ENCODE measurements around the gene MAB21L2.
"Not testable (repeated sequence)": the region's sequence is repeated elsewhere in the genome, so short reads cannot be mapped to it uniquely, and the experiment has no call there.

Gene MAB21L2

GRCh38 chr4:150582146-150582872 is at the start of gene MAB21L2:
TSS of gene MAB21L2 (plus strand) at chr4:150582151. CDS start at chr4:150583030, 879 bp downstream.
- in situ Hi-C loops (cut with HindIII; ENCODE audit: low pct_unique_long_range_greater_than_20kb, low sequenced_read_pairs) = no loop called here
- no peak for DNase-seq (ENCODE audit: low read depth in 1 of 2, low spot score in 1 of 2)
- TF ChIP-seq JUND (IDR thresholded peaks at IDR 0.05; ENCODE audit: low read depth) = no peak

DNA sequence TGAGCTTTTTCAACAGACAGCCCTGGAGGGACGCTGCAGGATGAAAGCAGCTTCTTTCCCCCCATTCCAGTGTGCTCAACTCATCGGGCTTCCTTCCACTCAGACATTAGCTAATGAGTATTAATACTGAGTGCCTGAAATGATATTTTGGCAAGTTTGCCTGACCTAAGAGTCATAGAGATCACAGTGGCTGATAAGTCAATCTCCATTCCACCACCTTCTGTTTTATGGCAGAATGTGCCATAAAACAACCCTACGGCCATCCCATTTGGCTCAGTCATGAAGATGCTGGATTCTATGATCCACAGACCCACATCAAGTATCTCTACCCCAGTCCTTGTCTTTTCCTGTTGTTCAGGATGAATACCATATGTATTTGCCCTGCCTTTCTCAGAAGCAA is 48.3 kb upstream of the MAB21L2 start:
- in situ Hi-C loops (cut with HindIII; ENCODE audit: low pct_unique_long_range_greater_than_20kb, low sequenced_read_pairs) = no loop called here

GRCh38 chr4:150534818-150535217 is 47.1 kb upstream of the MAB21L2 start:
- no peak for TF ChIP-seq JUND (IDR thresholded peaks at IDR 0.05; ENCODE audit: low read depth)
- in situ Hi-C loops (cut with HindIII; ENCODE audit: low pct_unique_long_range_greater_than_20kb, low sequenced_read_pairs) = no loop called here
- no peak for DNase-seq (ENCODE audit: low read depth in 1 of 2, low spot score in 1 of 2)

More for the DNA sequence above, 48.3 kb upstream of the MAB21L2 start:
- no peak for TF ChIP-seq JUND (IDR thresholded peaks at IDR 0.05; ENCODE audit: low read depth)
- no peak for DNase-seq (ENCODE audit: low read depth in 1 of 2, low spot score in 1 of 2)

DNA sequence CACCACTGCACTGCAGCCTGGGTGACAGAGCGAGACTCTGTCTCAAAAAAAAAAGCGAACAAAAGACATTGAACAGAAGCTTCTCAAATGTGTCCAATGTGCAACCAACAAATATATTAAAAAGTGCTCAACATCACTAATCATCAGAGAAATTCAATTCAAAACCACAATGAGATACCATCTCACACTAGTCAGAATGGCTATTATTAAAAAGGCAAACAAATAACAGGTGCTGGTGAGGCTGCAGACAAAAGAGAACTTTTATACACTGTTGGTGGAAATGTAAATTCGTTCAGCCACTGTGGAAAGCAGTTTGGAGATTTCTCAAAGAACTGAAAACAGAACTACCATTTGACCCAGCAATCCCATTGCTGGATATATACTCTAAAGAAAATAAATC is 44.0 kb upstream of the MAB21L2 start:
- in situ Hi-C loops (cut with HindIII; ENCODE audit: low pct_unique_long_range_greater_than_20kb, low sequenced_read_pairs); DNase-seq (ENCODE audit: low read depth in 1 of 2, low spot score in 1 of 2): not testable (repeated sequence)

DNA sequence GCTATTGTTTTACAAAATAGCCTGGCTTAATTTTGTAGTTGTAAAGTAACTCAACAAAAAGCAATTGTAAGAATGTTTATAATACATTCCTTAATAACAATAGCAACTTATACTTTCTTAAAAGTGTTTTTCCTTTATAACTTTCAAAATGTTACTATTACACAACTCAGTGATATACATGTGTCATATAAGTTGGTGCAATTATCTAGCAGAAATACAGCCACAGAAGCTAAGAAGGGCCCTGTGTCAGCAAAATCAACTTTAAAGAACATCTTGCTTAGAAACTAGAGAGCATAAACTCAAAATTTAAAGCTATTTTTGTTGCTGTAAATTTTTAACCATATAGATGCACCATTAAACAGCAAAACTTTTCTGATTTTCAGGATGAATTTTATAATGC is 41.4 kb upstream of the MAB21L2 start:
- in situ Hi-C loops (cut with HindIII; ENCODE audit: low pct_unique_long_range_greater_than_20kb, low sequenced_read_pairs) = no loop called here
- TF ChIP-seq JUND (IDR thresholded peaks at IDR 0.05; ENCODE audit: low read depth) = no peak

DNA sequence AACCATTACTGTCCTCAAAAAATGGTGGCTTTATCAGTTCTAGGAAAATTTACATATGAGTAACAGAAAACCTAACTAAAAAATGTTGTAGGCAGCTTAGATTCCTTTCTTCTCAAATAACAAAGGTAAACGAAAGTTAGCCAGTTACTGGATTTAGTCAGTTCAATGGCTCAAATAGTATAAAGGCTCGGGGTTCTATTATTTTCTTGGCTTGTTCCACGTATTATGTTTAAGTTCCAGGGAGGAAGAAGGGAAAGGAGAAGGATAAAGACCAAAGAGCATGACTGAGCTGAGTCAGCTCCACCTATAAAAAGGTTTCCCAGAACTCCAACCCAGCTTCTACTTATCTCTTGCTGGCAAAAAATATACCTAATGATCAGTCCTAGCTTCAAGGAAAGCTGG is 41.0 kb upstream of the MAB21L2 start:
- no peak for DNase-seq (ENCODE audit: low read depth in 1 of 2, low spot score in 1 of 2)
- in situ Hi-C loops (cut with HindIII; ENCODE audit: low pct_unique_long_range_greater_than_20kb, low sequenced_read_pairs) = no loop called here

More for the DNA sequence above, 41.4 kb upstream of the MAB21L2 start:
- no peak for DNase-seq (ENCODE audit: low read depth in 1 of 2, low spot score in 1 of 2)

GRCh38 chr4:150541681-150542080 is 40.3 kb upstream of the MAB21L2 start:
- in situ Hi-C loops (cut with HindIII; ENCODE audit: low pct_unique_long_range_greater_than_20kb, low sequenced_read_pairs) = no loop called here
- no peak for TF ChIP-seq JUND (IDR thresholded peaks at IDR 0.05; ENCODE audit: low read depth)
- DNase-seq (ENCODE audit: low read depth in 1 of 2, low spot score in 1 of 2) = no peak

More for the DNA sequence above, 41.0 kb upstream of the MAB21L2 start:
- TF ChIP-seq JUND (IDR thresholded peaks at IDR 0.05; ENCODE audit: low read depth) = no peak

GRCh38 chr4:150543042-150543441 is 38.9 kb upstream of the MAB21L2 start:
- TF ChIP-seq JUND (IDR thresholded peaks at IDR 0.05; ENCODE audit: low read depth) = no peak
- no peak for DNase-seq (ENCODE audit: low read depth in 1 of 2, low spot score in 1 of 2)
- in situ Hi-C loops (cut with HindIII; ENCODE audit: low pct_unique_long_range_greater_than_20kb, low sequenced_read_pairs) = no loop called here

GRCh38 chr4:150546286-150546685 is 35.7 kb upstream of the MAB21L2 start:
- in situ Hi-C loops (cut with HindIII; ENCODE audit: low pct_unique_long_range_greater_than_20kb, low sequenced_read_pairs) = no loop called here
- DNase-seq (ENCODE audit: low read depth in 1 of 2, low spot score in 1 of 2) = no peak
- no peak for TF ChIP-seq JUND (IDR thresholded peaks at IDR 0.05; ENCODE audit: low read depth)

- no peak for TF ChIP-seq JUND (IDR thresholded peaks at IDR 0.05; ENCODE audit: low read depth)
- DNase-seq (ENCODE audit: low read depth in 1 of 2, low spot score in 1 of 2) = no peak
- in situ Hi-C loops (cut with HindIII; ENCODE audit: low pct_unique_long_range_greater_than_20kb, low sequenced_read_pairs) = no loop called here
These were observed 34.7 kb upstream of the MAB21L2 start for GRCh38 chr4:150547154-150547838.

GRCh38 chr4:150557811-150558210 is 24.1 kb upstream of the MAB21L2 start:
- in situ Hi-C loops (cut with HindIII; ENCODE audit: low pct_unique_long_range_greater_than_20kb, low sequenced_read_pairs) = not testable (repeated sequence)

GRCh38 chr4:150561143-150561737 is 20.7 kb upstream of the MAB21L2 start:
- TF ChIP-seq JUND (IDR thresholded peaks at IDR 0.05; ENCODE audit: low read depth) = no peak
- in situ Hi-C loops (cut with HindIII; ENCODE audit: low pct_unique_long_range_greater_than_20kb, low sequenced_read_pairs) = no loop called here
- no peak for DNase-seq (ENCODE audit: low read depth in 1 of 2, low spot score in 1 of 2)

More at GRCh38 chr4:150557811-150558210, 24.1 kb upstream of the MAB21L2 start:
- DNase-seq (ENCODE audit: low read depth in 1 of 2, low spot score in 1 of 2) = not testable (repeated sequence)

DNA sequence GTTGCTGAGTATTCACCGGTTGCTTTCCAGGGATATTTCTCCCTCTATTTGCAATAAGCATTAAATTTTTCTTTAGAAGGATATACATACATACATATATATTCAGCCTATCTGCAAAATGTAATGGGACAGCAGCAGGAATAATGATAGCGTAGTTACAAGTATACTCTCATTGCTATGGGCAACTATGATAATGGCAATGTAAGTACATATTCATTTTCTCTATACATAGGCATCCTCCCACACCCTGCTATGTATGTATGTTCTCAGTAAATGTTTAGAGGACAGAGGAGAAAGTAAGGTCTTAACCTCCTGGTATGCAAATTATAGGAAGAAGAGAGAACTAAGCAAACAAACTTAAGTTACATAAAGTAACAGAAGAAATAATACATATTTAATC is 19.7 kb upstream of the MAB21L2 start:
- TF ChIP-seq JUND (IDR thresholded peaks at IDR 0.05; ENCODE audit: low read depth) = no peak
- in situ Hi-C loops (cut with HindIII; ENCODE audit: low pct_unique_long_range_greater_than_20kb, low sequenced_read_pairs) = no loop called here

More for the DNA sequence above, 19.7 kb upstream of the MAB21L2 start:
- no peak for DNase-seq (ENCODE audit: low read depth in 1 of 2, low spot score in 1 of 2)
